ENCODE results near the gene ANXA8.

Gene ANXA8

GRCh38 chr10:47454008-47454779 is 29.7 kb downstream of the ANXA8 start:
- H3K27ac Mint-ChIP-seq, result peak overlapping the region in 1 of 3 experiments; percentile 67
- no peak for TF ChIP-seq CTCF (IDR thresholded peaks at IDR 0.05; ENCODE audit: unreplicated experiment in 3 of 3)

GRCh38 chr10:47453141-47454007 is 30.5 kb downstream of the ANXA8 start:
- H3K36me3 Mint-ChIP-seq (ENCODE audit: low read depth), result no peaks in the 10 kb centered on the region
- H3K4me3 Mint-ChIP-seq, result peak overlapping the region in 2 of 3 experiments; percentile 9 to 10
- H3K9me3 Mint-ChIP-seq, result no peaks in the 10 kb centered on the region
- no peaks in the 10 kb centered on the region for H3K27me3 Mint-ChIP-seq (ENCODE audit: low read depth)
- peak overlapping the region; percentile 6 to 83 (median 67) for H3K27ac Mint-ChIP-seq
- TF ChIP-seq CTCF (IDR thresholded peaks at IDR 0.05; ENCODE audit: unreplicated experiment in 3 of 3), result no peak
- H3K4me1 Mint-ChIP-seq, result peaks cover 28% of the 10 kb centered on the region

More at GRCh38 chr10:47454008-47454779, 29.7 kb downstream of the ANXA8 start:
- no peaks in the 10 kb centered on the region for H3K36me3 Mint-ChIP-seq (ENCODE audit: low read depth)
- no peak overlapping the region for H3K4me3 Mint-ChIP-seq
- H3K4me1 Mint-ChIP-seq, result peaks cover 28% of the 10 kb centered on the region
- H3K9me3 Mint-ChIP-seq, result no peaks in the 10 kb centered on the region
- H3K27me3 Mint-ChIP-seq (ENCODE audit: low read depth), result no peaks in the 10 kb centered on the region

- H3K4me1 Mint-ChIP-seq, result peaks cover 28% of the 10 kb centered on the region
- no peak overlapping the region for H3K4me3 Mint-ChIP-seq
- H3K36me3 Mint-ChIP-seq (ENCODE audit: low read depth), result no peaks in the 10 kb centered on the region
- no peaks in the 10 kb centered on the region for H3K9me3 Mint-ChIP-seq
- no peak for TF ChIP-seq CTCF (IDR thresholded peaks at IDR 0.05; ENCODE audit: unreplicated experiment in 3 of 3)
- H3K27ac Mint-ChIP-seq, result peak overlapping the region in 1 of 3 experiments; percentile 32
- no peaks in the 10 kb centered on the region for H3K27me3 Mint-ChIP-seq (ENCODE audit: low read depth)
Observed at GRCh38 chr10:47452495-47453140, 31.3 kb downstream of the ANXA8 start.

- H3K36me3 Mint-ChIP-seq (ENCODE audit: low read depth), result no peaks in the 10 kb centered on the region
- TF ChIP-seq CTCF (IDR thresholded peaks at IDR 0.05; ENCODE audit: unreplicated experiment in 3 of 3), result no peak
- H3K27me3 Mint-ChIP-seq (ENCODE audit: low read depth), result no peaks in the 10 kb centered on the region
- no peak overlapping the region for H3K4me3 Mint-ChIP-seq
- H3K9me3 Mint-ChIP-seq, result no peaks in the 10 kb centered on the region
- H3K4me1 Mint-ChIP-seq, result peaks cover 28% of the 10 kb centered on the region
- H3K27ac Mint-ChIP-seq, result peak overlapping the region in 1 of 3 experiments; percentile 32
Observed at GRCh38 chr10:47451998-47452494, 31.9 kb downstream of the ANXA8 start.

GRCh38 chr10:47451273-47451997 is 32.5 kb downstream of the ANXA8 start:
- H3K9me3 Mint-ChIP-seq, result no peaks in the 10 kb centered on the region
- TF ChIP-seq CTCF (IDR thresholded peaks at IDR 0.05; ENCODE audit: unreplicated experiment in 3 of 3), result no peak
- H3K27ac Mint-ChIP-seq, result no peak overlapping the region
- no peaks in the 10 kb centered on the region for H3K27me3 Mint-ChIP-seq (ENCODE audit: low read depth)
- H3K36me3 Mint-ChIP-seq (ENCODE audit: low read depth), result no peaks in the 10 kb centered on the region
- H3K4me1 Mint-ChIP-seq, result peaks cover 25% of the 10 kb centered on the region
- H3K4me3 Mint-ChIP-seq, result no peak overlapping the region

All from nephron (organoid).